AG04450 (cell line): Measurements from ENCODE around the gene FAM171A1. TPM values are rescaled to one million over a fixed set of nuclear protein-coding genes. Genes with fewer than 3 reads are reported as not detected.

ENCODE experiments used
- CTCF ChIA-PET: fragments of 300-600, 350-600 bp; formaldehyde crosslinking; extraction: SDS; loops from one replicate; lab custom pipeline; 2022; ENCODE audit warnings: antibody characterized with exemption, inconsistent platforms; lab: Charles Lee
- POLR2A ChIA-PET: fragments of 350-600 bp; formaldehyde crosslinking; extraction: SDS; loops from one replicate; lab custom pipeline; 2021; ENCODE audit warnings: antibody characterized with exemption, inconsistent platforms; lab: Yijun Ruan, JAX
- DNase-seq: peaks from one replicate; pipeline ENCODE4 v3.0.0-alpha.2; 2011; ENCODE audit warnings: low read depth, low spot score
- H3K27ac ChIP-seq: one replicate; pipeline ENCODE4 v1.5.1; 2012; ENCODE audit warnings: low read depth, low read length, control low read depth
- H3K27me3 ChIP-seq: one replicate; pipeline ENCODE4 v1.6.0; 2012; ENCODE audit warnings: low read length; ENCODE audit not compliant: control insufficient read depth, insufficient read depth
- H3K4me3 ChIP-seq: 2 replicates; pipeline ENCODE4 v1.5.1; 2011; ENCODE audit warnings: mild to moderate bottlenecking, low read depth, low read length, control low read depth
- H3K9me3 ChIP-seq: 2 replicates; pipeline ENCODE4 v1.5.1; 2012; ENCODE audit warnings: low read length; ENCODE audit not compliant: control insufficient read depth, insufficient read depth
- CTCF ChIP-seq: IDR thresholded peaks from 2 replicates; pipeline ENCODE4 v1.5.1; 2011; ENCODE audit warnings: low read depth, low read length, control low read depth, inconsistent platforms
- polyA plus RNA-seq: library from polyadenylated mRNA; depleted of rRNA; stranded (reverse); fragments of >200 nt; gene quantifications from 2 replicates; pipeline ENCODE4 v1.2.3, GENCODE V29; 2011

Gene FAM171A1
- polyA plus RNA-seq, 1 experiment = 22.4 TPM

- Histone ChIP-seq H3K27ac (no peak overlapping the region), H3K27me3 (no peaks in the 10 kb centered on the region), H3K9me3 (no peaks in the 10 kb centered on the region), H3K4me3 (no peak overlapping the region)
- POLR2A ChIA-PET = no interaction called here
- TF ChIP-seq CTCF = no peak
- DNase-seq = no peak
- CTCF ChIA-PET = no interaction called here
Measured at GRCh38 chr10:15255961-15256360, 115.1 kb downstream of the FAM171A1 start.

- CTCF ChIA-PET = interaction anchor here (0.5 kb wide), 1 partner anchor 164 kb away, joined by 3 read pairs; no protein-coding TSS in a partner anchor
- H3K27me3 ChIP-seq = no peaks in the 10 kb centered on the region
- DNase-seq = no peak
- H3K9me3 ChIP-seq = no peaks in the 10 kb centered on the region
- no peak overlapping the region for H3K4me3 ChIP-seq
- no peak for TF ChIP-seq CTCF
- no peak overlapping the region for H3K27ac ChIP-seq
- POLR2A ChIA-PET = interaction anchor here (1.1 kb wide), 1 partner anchor 369 kb away, joined by 4 read pairs; no protein-coding TSS in a partner anchor
Measured at GRCh38 chr10:15254808-15255648, 116.1 kb downstream of the FAM171A1 start.

GRCh38 chr10:15253951-15254807 is 116.9 kb downstream of the FAM171A1 start:
- no peak for TF ChIP-seq CTCF
- Histone ChIP-seq H3K4me3 (no peak overlapping the region), H3K27me3 (no peaks in the 10 kb centered on the region), H3K27ac (no peak overlapping the region), H3K9me3 (no peaks in the 10 kb centered on the region)
- ChIA-PET POLR2A (interaction anchor here (1.1 kb wide), 1 partner anchor 369 kb away, joined by 4 read pairs; no protein-coding TSS in a partner anchor), CTCF (interaction anchor here (0.5 kb wide), 1 partner anchor 165 kb away, joined by 3 read pairs; no protein-coding TSS in a partner anchor)
- DNase-seq = no peak

- Histone ChIP-seq H3K27me3 (no peaks in the 10 kb centered on the region), H3K27ac (no peak overlapping the region), H3K9me3 (no peaks in the 10 kb centered on the region), H3K4me3 (no peak overlapping the region)
- no peak for TF ChIP-seq CTCF
- no peak for DNase-seq
- ChIA-PET POLR2A (no interaction called here), CTCF (interaction anchor here (1.0 kb wide), 1 partner anchor 83 kb away, joined by 5 read pairs; no protein-coding TSS in a partner anchor)
Measured at GRCh38 chr10:15252396-15252795, 118.7 kb downstream of the FAM171A1 start.
